Common myeloid progenitor, CD34-positive (primary cell): Measurements from ENCODE around the gene UBP1.

Experiments used
- CTCF ChIA-PET: fragments of 350-600 bp; sonication (Branson Sonifier 250); formaldehyde crosslinking; loops from one replicate; lab custom pipeline; 2021; ENCODE audit warnings: antibody characterized with exemption; lab: Charles Lee
- POLR2A ChIA-PET: fragments of 350-600 bp; sonication (Branson Sonifier 250); formaldehyde crosslinking; loops from one replicate; lab custom pipeline; 2021; ENCODE audit warnings: antibody characterized with exemption; lab: Charles Lee
- DNase-seq, 3 donors: peaks; one replicate each; pipeline versions ENCODE4 v3.0.0 to v3.0.0-alpha.2; 2013
- H3K27ac ChIP-seq, 2 experiments: 1 replicate in 1 of 2; 2 replicates in 1 of 2; pipeline ENCODE4 v1.7.0; 2013; ENCODE audit warnings: inconsistent platforms in 2 of 2, low read length in 2 of 2, mild to moderate bottlenecking in 2 of 2, low read depth in 1 of 2, moderate library complexity in 1 of 2; ENCODE audit not compliant: severe bottlenecking in 2 of 2, insufficient read depth in 1 of 2, poor library complexity in 1 of 2
- H3K27me3 ChIP-seq, 5 experiments: replicated peaks in 2 of 5; 1 replicate in 3 of 5; 2 replicates in 2 of 5; pipeline versions ENCODE4 v1.6.1 to v1.7.0; 2013; ENCODE audit warnings: low read length in 4 of 5, mild to moderate bottlenecking in 2 of 5, moderate library complexity in 2 of 5, inconsistent platforms in 1 of 5; ENCODE audit not compliant: insufficient read depth in 5 of 5, control insufficient read depth in 4 of 5
- H3K36me3 ChIP-seq, 4 experiments: 1 replicate in 2 of 4; 2 replicates in 2 of 4; pipeline versions ENCODE4 v1.6.1 to v1.7.0; 2013; ENCODE audit warnings: low read length in 3 of 4, control low read depth in 1 of 4, mild to moderate bottlenecking in 1 of 4; ENCODE audit not compliant: control insufficient read depth in 4 of 4, insufficient read depth in 4 of 4
- H3K4me1 ChIP-seq, 4 experiments: 1 replicate in 3 of 4; 2 replicates in 1 of 4; pipeline versions ENCODE4 v1.6.1 to v1.7.1; 2013; ENCODE audit warnings: low read length in 3 of 4, mild to moderate bottlenecking in 3 of 4, control low read depth in 1 of 4, inconsistent platforms in 1 of 4, moderate library complexity in 1 of 4; ENCODE audit not compliant: control insufficient read depth in 4 of 4, insufficient read depth in 4 of 4; ENCODE audit errors: control extremely low read depth in 1 of 4
- H3K4me3 ChIP-seq, 7 experiments: 1 replicate in 4 of 7; 2 replicates in 3 of 7; pipeline versions ENCODE4 v1.5.1 to v1.7.0; 2013; ENCODE audit warnings: mild to moderate bottlenecking in 7 of 7, low read length in 6 of 7, moderate library complexity in 6 of 7, inconsistent platforms in 2 of 7, low read depth in 2 of 7, control low read depth in 1 of 7; ENCODE audit not compliant: insufficient read depth in 4 of 7, control insufficient read depth in 1 of 7; ENCODE audit errors: extremely low read depth in 1 of 7
- H3K9me3 ChIP-seq, 5 experiments: 1 replicate in 4 of 5; 2 replicates in 1 of 5; pipeline versions ENCODE4 v1.6.1 to v1.7.1; 2013; ENCODE audit warnings: low read length in 4 of 5, mild to moderate bottlenecking in 2 of 5, inconsistent platforms in 1 of 5, low read depth in 1 of 5, moderate library complexity in 1 of 5; ENCODE audit not compliant: control insufficient read depth in 4 of 5, insufficient read depth in 2 of 5; ENCODE audit errors: control extremely low read depth in 1 of 5
- WGBS: methylation state at CpG from one replicate; pipeline ENCODE4 v1.1.5; 2013; ENCODE audit not compliant: insufficient coverage; 5-methylcytosine and 5-hydroxymethylcytosine counted together

The UBP1 gene

DNA sequence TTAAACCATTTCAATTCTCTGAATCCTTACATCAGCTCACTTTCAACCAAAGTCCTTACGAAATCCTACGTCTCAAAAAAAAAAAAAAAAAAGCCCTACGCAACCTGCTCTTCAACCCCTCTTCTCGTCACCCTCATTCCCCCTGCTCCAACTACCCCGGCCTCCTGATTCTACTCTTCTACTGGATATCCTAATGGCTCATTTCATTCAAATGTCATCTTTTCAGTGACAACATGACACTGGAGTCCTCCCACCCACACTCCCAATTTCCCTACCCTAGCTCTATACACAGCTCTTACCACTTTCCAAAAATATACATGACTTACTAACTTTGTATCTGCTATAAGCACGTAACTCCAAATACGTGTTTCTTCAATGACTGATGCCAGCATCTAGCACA, 11.5 kb downstream of the UBP1 start:
- ChIA-PET CTCF (interaction anchor here (2.7 kb wide), 1 partner anchor 10 kb away, joined by 10 read pairs; no protein-coding TSS in a partner anchor), POLR2A (no interaction called here)
- Histone ChIP-seq H3K9me3 (no peaks in the 10 kb centered on the region), H3K27me3 (no peaks in the 10 kb centered on the region), H3K4me1 (peaks cover 0 to 3% (median 1%) of the 10 kb centered on the region in 4 experiments), H3K4me3 (no peak overlapping the region), H3K36me3 (peaks cover 0 to 16% (median 2%) of the 10 kb centered on the region in 4 experiments), H3K27ac (no peak overlapping the region)
- WGBS, result 96% methylated on average over 4 of the region's 7 CpGs
- DNase-seq, result no peak

GRCh38 chr3:33426630-33427317, 13.4 kb downstream of the UBP1 start:
- Histone ChIP-seq H3K9me3 (no peaks in the 10 kb centered on the region), H3K4me3 (no peak overlapping the region), H3K27me3 (no peaks in the 10 kb centered on the region), H3K36me3 (peaks cover 0 to 31% (median 11%) of the 10 kb centered on the region in 4 experiments), H3K4me1 (peaks cover 0 to 3% (median 1%) of the 10 kb centered on the region in 4 experiments), H3K27ac (no peak overlapping the region)
- CTCF ChIA-PET, result interaction anchor here (1.2 to 2.0 kb wide), 2 partner anchors 12 to 17 kb away, joined by 3 to 5 read pairs; no protein-coding TSS in a partner anchor
- no peak for DNase-seq
- 95% methylated on average over 4 of the region's 10 CpGs for WGBS
- POLR2A ChIA-PET, result interaction anchor here (1.2 kb wide), 1 partner anchor 12 kb away, joined by 8 read pairs; no protein-coding TSS in a partner anchor

- ChIA-PET POLR2A (no interaction called here), CTCF (interaction anchor here (0.6 to 2.0 kb wide), 3 partner anchors 13 to 29 kb away, joined by 3 to 5 read pairs (median 3); no protein-coding TSS in a partner anchor)
- no peaks in the 10 kb centered on the region for H3K27me3 ChIP-seq
- peaks cover 0 to 3% (median 1%) of the 10 kb centered on the region in 4 experiments for H3K4me1 ChIP-seq
- H3K36me3 ChIP-seq, result peaks cover 4 to 37% (median 14%) of the 10 kb centered on the region in 4 experiments
- H3K9me3 ChIP-seq, result no peaks in the 10 kb centered on the region
- WGBS, result no CpG with 5 or more reads among the region's 1 CpG
- DNase-seq, result no peak
- H3K27ac ChIP-seq, result no peak overlapping the region
- no peak overlapping the region for H3K4me3 ChIP-seq
Observed at GRCh38 chr3:33426068-33426467, 14.1 kb downstream of the UBP1 start.

DNA sequence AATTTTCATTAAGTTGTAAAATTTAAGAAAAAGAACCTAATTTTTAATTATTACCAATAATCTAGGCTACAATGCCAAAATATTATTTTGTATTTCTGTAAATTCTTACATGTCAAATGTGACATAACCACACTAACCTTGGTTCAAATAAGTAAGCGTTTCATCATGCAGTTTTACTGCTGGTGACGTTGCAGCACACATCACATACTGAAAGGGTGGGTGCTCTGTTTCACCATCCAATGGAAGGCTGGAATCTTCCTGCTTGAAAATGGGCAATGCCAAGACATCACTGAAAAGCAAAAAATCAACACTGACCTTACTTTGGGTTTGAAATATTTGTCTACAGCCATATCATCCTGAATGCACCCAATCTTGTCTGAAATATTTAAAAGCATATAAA, 14.8 kb downstream of the UBP1 start:
- WGBS, result 93% methylated on average over 2 of the region's 2 CpGs
- POLR2A ChIA-PET, result interaction anchor here (0.6 kb wide), 1 partner anchor 8 kb away, joined by 4 read pairs; no protein-coding TSS in a partner anchor
- peaks cover 0 to 3% (median 1%) of the 10 kb centered on the region in 4 experiments for H3K4me1 ChIP-seq
- no peak for DNase-seq
- no peaks in the 10 kb centered on the region for H3K9me3 ChIP-seq
- CTCF ChIA-PET, result interaction anchor here (1.2 to 2.0 kb wide), 2 partner anchors 14 to 15 kb away, joined by 3 to 5 read pairs; no protein-coding TSS in a partner anchor
- H3K36me3 ChIP-seq, result peaks cover 4 to 43% (median 16%) of the 10 kb centered on the region in 4 experiments
- no peak overlapping the region for H3K27ac ChIP-seq
- H3K4me3 ChIP-seq, result no peak overlapping the region
- no peaks in the 10 kb centered on the region for H3K27me3 ChIP-seq

GRCh38 chr3:33424606-33425452, 15.4 kb downstream of the UBP1 start:
- POLR2A ChIA-PET, result interaction anchor here (0.6 kb wide), 1 partner anchor 9 kb away, joined by 4 read pairs; no protein-coding TSS in a partner anchor
- H3K27ac ChIP-seq, result no peak overlapping the region
- no peak for DNase-seq

DNA sequence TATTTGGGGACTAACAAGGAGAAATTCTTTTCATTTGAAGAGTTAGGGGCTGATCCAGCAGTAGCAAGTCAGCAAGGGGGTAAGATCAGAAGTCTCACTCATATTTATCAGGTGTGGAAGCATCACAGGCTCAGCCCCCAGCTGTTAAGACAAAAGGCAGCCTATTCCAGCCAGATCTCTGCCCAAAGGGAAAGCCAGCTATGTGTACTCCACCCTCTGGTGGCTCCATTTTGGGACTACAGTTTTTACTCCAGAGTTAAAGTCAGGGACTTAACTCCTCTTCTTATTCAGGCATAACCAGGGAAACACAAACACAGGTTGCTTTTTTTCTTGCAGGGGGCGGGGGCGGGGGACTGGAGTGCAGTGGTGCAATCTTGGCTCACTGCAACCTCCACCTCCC, 19.2 kb downstream of the UBP1 start:
- Histone ChIP-seq H3K36me3 (peaks cover 4 to 53% (median 30%) of the 10 kb centered on the region in 4 experiments), H3K4me1 (no peaks in the 10 kb centered on the region), H3K9me3 (no peaks in the 10 kb centered on the region), H3K4me3 (no peak overlapping the region), H3K27ac (no peak overlapping the region), H3K27me3 (no peaks in the 10 kb centered on the region)
- DNase-seq, result no peak
- CTCF ChIA-PET, result interaction anchor here (1.6 kb wide), 1 partner anchor 13 kb away, joined by 4 read pairs; no protein-coding TSS in a partner anchor
- no CpG with 5 or more reads among the region's 2 CpGs for WGBS
- POLR2A ChIA-PET, result no interaction called here

More at GRCh38 chr3:33424606-33425452, 15.4 kb downstream of the UBP1 start:
- Histone ChIP-seq H3K4me1 (no peaks in the 10 kb centered on the region), H3K9me3 (no peaks in the 10 kb centered on the region), H3K4me3 (no peak overlapping the region), H3K27me3 (no peaks in the 10 kb centered on the region), H3K36me3 (peaks cover 4 to 48% (median 18%) of the 10 kb centered on the region in 4 experiments)
- 96% methylated on average over 5 of the region's 10 CpGs for WGBS
- CTCF ChIA-PET, result interaction anchor here (2.0 kb wide), 1 partner anchor 15 kb away, joined by 5 read pairs; no protein-coding TSS in a partner anchor
